Brain microvascular endothelial cell (primary cell): ENCODE results near the gene EMC8.

Experiments
- DNase-seq: peaks from one replicate; pipeline ENCODE4 v3.0.0-alpha.2; 2020
- H3K27ac ChIP-seq: fragments of 250-450 bp; sonication (Bioruptor Pico); 2 replicates; pipeline ENCODE4 v1.5.1; 2020; ENCODE audit warnings: mild to moderate bottlenecking, moderate library complexity
- H3K27me3 ChIP-seq: fragments of 250-450 bp; sonication (Bioruptor Pico); replicated peaks from 2 replicates; pipeline ENCODE4 v1.5.1; 2020; ENCODE audit warnings: mild to moderate bottlenecking
- H3K36me3 ChIP-seq: fragments of 250-450 bp; sonication (Bioruptor Pico); replicated peaks from 2 replicates; pipeline ENCODE4 v1.5.1; 2020; ENCODE audit warnings: mild to moderate bottlenecking
- H3K4me3 ChIP-seq: 2 replicates; pipeline ENCODE4 v1.5.1; 2011; ENCODE audit warnings: low read depth, mild to moderate bottlenecking, control low read depth, low read length, moderate library complexity
- in situ Hi-C: cut with HindIII; loops from 2 replicates; pipeline ENCODE4 v1.10.0; 2017; ENCODE audit warnings: low sequenced_read_pairs, low pct_ligation_motif_present
- TF ChIP-seq, protein P1 (sequence below): IDR thresholded peaks from 2 replicates; pipeline ENCODE4 v1.5.1; 2011; ENCODE audit warnings: low read depth, mild to moderate bottlenecking, moderate library complexity, low read length, control low read depth, inconsistent platforms; ENCODE audit errors: missing control alignments

Gene EMC8

DNA sequence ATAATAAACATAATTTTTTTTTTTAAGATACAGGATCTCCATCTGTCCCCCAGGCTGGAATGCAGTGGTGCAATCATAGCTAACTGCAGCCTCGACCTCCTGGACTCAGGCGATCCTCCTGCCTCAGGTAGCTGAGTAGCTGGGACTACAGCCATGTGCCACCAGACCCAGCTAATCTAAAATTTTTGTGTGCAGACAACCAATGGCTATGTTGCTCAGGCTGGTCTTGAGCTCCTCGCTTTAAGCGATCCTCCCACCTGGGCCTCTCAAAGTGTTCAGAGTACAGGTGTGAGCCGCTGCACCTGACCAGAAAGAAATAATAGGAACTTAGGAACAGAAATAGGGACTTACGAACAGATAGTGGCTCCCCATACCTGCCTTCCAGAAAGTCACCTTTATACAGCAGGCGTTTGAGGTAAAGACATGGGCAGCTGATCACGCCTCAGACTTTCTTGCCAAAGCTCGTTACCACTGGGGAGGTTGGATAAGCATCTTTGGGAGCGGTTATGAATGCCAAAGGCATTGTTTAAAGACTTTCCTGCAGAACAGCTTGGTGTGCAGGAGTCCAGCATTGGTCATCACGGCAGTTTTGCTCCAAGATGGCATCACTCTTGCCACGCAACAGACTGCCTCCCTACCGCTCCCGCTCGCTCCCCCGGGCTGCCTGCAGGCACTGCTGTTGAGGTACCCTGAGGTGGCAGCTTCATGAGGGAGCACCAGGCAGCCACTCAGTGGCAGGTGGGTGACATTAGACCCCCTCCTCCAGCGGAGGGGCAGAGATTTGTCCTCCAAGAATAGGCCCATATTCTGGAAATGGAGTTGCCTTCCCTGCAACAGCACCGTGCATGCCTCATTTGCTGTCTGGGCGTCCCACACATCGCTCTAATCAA lies 13.7 kb upstream of the EMC8 start:
- TF ChIP-seq, protein P1, sequence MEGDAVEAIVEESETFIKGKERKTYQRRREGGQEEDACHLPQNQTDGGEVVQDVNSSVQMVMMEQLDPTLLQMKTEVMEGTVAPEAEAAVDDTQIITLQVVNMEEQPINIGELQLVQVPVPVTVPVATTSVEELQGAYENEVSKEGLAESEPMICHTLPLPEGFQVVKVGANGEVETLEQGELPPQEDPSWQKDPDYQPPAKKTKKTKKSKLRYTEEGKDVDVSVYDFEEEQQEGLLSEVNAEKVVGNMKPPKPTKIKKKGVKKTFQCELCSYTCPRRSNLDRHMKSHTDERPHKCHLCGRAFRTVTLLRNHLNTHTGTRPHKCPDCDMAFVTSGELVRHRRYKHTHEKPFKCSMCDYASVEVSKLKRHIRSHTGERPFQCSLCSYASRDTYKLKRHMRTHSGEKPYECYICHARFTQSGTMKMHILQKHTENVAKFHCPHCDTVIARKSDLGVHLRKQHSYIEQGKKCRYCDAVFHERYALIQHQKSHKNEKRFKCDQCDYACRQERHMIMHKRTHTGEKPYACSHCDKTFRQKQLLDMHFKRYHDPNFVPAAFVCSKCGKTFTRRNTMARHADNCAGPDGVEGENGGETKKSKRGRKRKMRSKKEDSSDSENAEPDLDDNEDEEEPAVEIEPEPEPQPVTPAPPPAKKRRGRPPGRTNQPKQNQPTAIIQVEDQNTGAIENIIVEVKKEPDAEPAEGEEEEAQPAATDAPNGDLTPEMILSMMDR = no peak
- peaks cover 26% of the 10 kb centered on the region for H3K27me3 ChIP-seq
- DNase-seq = no peak
- H3K36me3 ChIP-seq = no peaks in the 10 kb centered on the region
- in situ Hi-C loops = no loop called here
- no peak overlapping the region for H3K4me3 ChIP-seq
- H3K27ac ChIP-seq = no peak overlapping the region

DNA sequence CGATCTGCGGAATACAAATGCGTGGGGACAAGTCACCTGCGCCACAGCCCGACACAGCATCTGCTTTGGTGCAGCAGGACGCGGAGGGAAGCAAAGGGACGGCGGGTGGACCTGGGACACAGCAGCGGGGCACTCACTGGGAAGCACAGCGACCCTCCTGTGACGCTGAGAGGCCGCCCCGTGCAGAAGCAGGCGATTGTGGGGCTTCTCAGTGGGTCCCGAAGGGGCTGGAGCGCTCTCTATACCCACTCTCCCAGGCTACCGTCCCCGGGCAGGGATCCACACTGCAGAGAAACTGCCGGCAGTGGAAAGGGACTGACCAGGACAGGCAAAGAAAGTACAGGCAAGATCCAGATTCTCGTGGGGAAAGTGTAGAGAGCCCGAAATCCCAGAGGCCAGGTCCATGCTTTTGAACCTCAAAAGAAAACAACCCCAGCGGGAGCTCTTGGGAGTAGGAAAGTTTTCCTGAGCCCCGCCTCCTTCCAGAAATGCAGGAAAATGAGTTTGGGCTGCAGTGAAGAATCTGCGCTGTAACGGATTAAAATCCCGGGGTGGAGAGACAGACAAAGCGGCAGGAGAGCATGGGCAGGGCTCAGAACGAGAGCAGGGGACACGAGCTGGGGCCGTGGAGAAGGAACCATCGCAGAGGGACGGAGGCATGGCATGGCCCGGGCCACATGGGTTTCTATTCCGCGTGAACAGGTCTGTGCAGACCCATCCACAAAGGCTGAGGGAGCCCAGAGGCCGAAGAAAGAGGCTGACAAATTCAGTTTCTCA lies 12.9 kb upstream of the EMC8 start:
- no peak for DNase-seq
- Histone ChIP-seq H3K27ac (no peak overlapping the region), H3K36me3 (no peaks in the 10 kb centered on the region), H3K27me3 (peaks cover 26% of the 10 kb centered on the region), H3K4me3 (no peak overlapping the region)
- in situ Hi-C loops = no loop called here
- TF ChIP-seq, protein P1 = no peak

DNA sequence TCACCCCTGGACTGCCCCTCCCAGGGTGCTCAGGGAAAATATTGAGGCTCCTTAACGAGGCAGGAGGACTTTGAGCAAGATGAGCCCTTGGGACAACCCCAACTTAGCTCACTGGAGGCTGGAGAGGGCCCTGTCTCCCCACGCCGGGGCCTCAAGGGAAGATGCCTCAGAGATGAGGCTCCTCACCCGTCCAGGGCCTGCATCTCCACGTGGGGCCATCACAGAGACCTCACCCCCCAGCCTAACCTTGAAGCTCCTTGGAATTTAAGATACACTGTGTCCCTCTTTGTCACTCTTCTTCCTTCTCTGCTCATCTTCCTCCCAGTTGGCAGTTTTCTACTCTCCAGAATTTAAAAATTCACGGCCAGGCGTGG lies 11.4 kb upstream of the EMC8 start:
- in situ Hi-C loops = no loop called here
- no peak for DNase-seq
- TF ChIP-seq, protein P1 = no peak
- Histone ChIP-seq H3K4me3 (no peak overlapping the region), H3K36me3 (peaks cover 11% of the 10 kb centered on the region), H3K27ac (no peak overlapping the region), H3K27me3 (peaks cover 26% of the 10 kb centered on the region)

DNA sequence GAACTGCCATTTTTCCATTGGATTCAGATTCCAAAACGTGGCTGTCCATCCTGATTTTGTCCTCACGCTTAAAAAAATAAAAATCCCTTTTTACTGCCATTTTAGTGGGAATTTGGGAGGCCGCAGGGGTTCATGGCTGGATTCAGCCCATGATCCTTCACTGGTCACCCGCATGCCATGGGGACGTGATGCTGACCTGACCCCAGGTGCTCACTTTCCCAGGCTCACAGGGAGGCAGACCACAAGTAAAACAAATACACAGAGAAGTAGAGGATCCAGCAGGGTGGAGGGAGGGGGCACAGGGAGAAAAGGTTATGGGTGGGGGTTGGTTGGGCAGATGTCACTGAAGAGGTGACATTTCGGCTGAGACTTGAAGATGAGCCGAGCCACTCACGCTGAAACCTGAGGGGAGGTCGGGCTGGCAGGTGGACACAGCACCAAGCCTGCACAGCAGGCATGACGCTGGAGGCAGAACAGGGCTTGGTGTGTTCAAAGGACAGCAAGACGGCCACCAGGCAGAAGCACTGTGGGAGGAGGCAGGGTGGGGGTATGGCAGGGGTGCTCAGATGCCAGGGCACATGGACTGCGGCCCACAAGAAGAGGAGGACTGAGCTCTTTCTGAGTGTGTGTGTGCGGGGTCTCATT lies 10.9 kb upstream of the EMC8 start:
- TF ChIP-seq, protein P1 = no peak
- in situ Hi-C loops = no loop called here
- Histone ChIP-seq H3K27me3 (peaks cover 26% of the 10 kb centered on the region), H3K4me3 (no peak overlapping the region), H3K27ac (no peak overlapping the region), H3K36me3 (peaks cover 16% of the 10 kb centered on the region)
- no peak for DNase-seq

DNA sequence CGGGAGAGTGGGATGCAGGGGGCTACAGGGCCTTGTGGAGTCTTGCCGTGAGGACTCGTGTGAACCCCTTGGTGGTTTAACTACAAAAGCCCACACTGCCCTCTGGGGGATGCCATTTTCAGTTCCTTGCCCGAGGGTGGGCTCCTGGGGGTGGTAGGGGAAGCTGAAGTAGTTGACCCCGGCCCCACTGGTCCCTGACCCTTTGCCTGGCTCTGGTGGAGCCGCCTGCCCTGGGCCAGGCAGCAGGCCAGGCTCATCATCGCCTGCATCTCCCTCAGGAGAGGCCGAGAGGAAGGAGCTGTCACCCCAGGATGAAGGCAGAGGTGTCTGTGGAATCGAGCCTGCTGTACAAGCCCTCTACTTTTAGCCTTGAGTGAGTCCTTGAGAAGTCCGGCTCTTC lies 10.3 kb upstream of the EMC8 start:
- TF ChIP-seq, protein P1 = peak; percentile 3
- Histone ChIP-seq H3K27me3 (peaks cover 26% of the 10 kb centered on the region), H3K27ac (no peak overlapping the region), H3K4me3 (no peak overlapping the region), H3K36me3 (peaks cover 22% of the 10 kb centered on the region)
- no peak for DNase-seq
- in situ Hi-C loops = no loop called here
